Astrocyte of the spinal cord (primary cell): ENCODE measurements around the gene ZNF408.
A peak's percentile ranks its signal among the peaks of the same experiment; 100 is the strongest.

ENCODE experiments used
- DNase-seq: peaks from one replicate; pipeline ENCODE4 v3.0.0; 2011; ENCODE audit warnings: low read depth, low spot score
- H3K4me3 ChIP-seq: 2 replicates; pipeline ENCODE4 v1.5.1; 2011; ENCODE audit warnings: low read depth, mild to moderate bottlenecking, low read length, moderate library complexity
- CTCF ChIP-seq: IDR thresholded peaks from 2 replicates; pipeline ENCODE4 v1.5.1; 2012; ENCODE audit warnings: low read depth, mild to moderate bottlenecking, low read length, inconsistent platforms
- in situ Hi-C: cut with HindIII; loops from 2 replicates; pipeline ENCODE4 v1.10.0; 2017; ENCODE audit warnings: low sequenced_read_pairs

Gene ZNF408

GRCh38 chr11:46679241-46680163 is 21.3 kb upstream of the ZNF408 start:
- no peak for DNase-seq
- no peak overlapping the region for H3K4me3 ChIP-seq
- in situ Hi-C loops, result no loop called here
- TF ChIP-seq CTCF, result no peak

GRCh38 chr11:46680164-46680760 is 20.6 kb upstream of the ZNF408 start:
- no peak for DNase-seq
- TF ChIP-seq CTCF, result no peak
- no peak overlapping the region for H3K4me3 ChIP-seq
- in situ Hi-C loops, result no loop called here

- no peak for TF ChIP-seq CTCF
- in situ Hi-C loops, result no loop called here
- H3K4me3 ChIP-seq, result no peak overlapping the region
- no peak for DNase-seq
Measured at GRCh38 chr11:46680815-46681214, 20.0 kb upstream of the ZNF408 start.

- TF ChIP-seq CTCF, result no peak
- in situ Hi-C loops, result no loop called here
Measured at GRCh38 chr11:46681814-46682213, 19.0 kb upstream of the ZNF408 start.

GRCh38 chr11:46682773-46683752 is 17.8 kb upstream of the ZNF408 start:
- no peak overlapping the region for H3K4me3 ChIP-seq
- in situ Hi-C loops, result no loop called here
- peak; percentile 15 for DNase-seq
- TF ChIP-seq CTCF, result no peak

More at GRCh38 chr11:46681814-46682213, 19.0 kb upstream of the ZNF408 start:
- no peak overlapping the region for H3K4me3 ChIP-seq
- DNase-seq, result no peak

GRCh38 chr11:46684367-46684766 is 16.5 kb upstream of the ZNF408 start:
- in situ Hi-C loops, result no loop called here
- DNase-seq, result no peak
- H3K4me3 ChIP-seq, result no peak overlapping the region
- no peak for TF ChIP-seq CTCF
